Measurements from ENCODE around the gene ADGRG1.

- TF ChIP-seq POLR2A (IDR thresholded peaks at IDR 0.05) (no peak), POLR2AphosphoS5 (IDR thresholded peaks at IDR 0.05) (no peak), CTCF (IDR thresholded peaks at IDR 0.05) (no peak)
Measured at GRCh38 chr16:57699899-57700298, 71.5 kb downstream of the ADGRG1 start.

Measured in transverse colon (tissue), 4 donors.